ENCODE measurements around the gene KRT76. TPM values are rescaled to one million over a fixed set of nuclear protein-coding genes. Genes with fewer than 3 reads are reported as not detected.
"Not testable (repeated sequence)": the region's sequence is repeated elsewhere in the genome, so short reads cannot be mapped to it uniquely, and the experiment has no call there.

The KRT76 gene
- total RNA-seq, 1 experiment from 2014 or later, result not detected

- Histone ChIP-seq H3T11ph (ENCODE audit: low read length) (no peak overlapping the region), H3K27ac (ENCODE audit: insufficient read length, low read depth, low read length) (no peak overlapping the region), H4K20me1 (ENCODE audit: control insufficient read depth, insufficient read depth, insufficient read length) (no peaks in the 10 kb centered on the region), H3K79me1 (ENCODE audit: insufficient read depth, low read depth, low read length, poor library complexity, severe bottlenecking) (no peaks in the 10 kb centered on the region), H3K4ac (ENCODE audit: low read depth, low read length) (no peak overlapping the region), H3K9ac (ENCODE audit: extremely low read depth, insufficient read length, low read length) (no peak overlapping the region), H4K5ac (ENCODE audit: insufficient read length, low read depth, low read length) (no peak overlapping the region), H2AFZ (ENCODE audit: low read length) (no peak overlapping the region), H3K18ac (ENCODE audit: insufficient read length, low read depth, low read length) (no peak overlapping the region), H2BK12ac (ENCODE audit: insufficient read length, low read depth, low read length) (no peak overlapping the region), H2BK120ac (ENCODE audit: low read depth, low read length, poor library complexity, severe bottlenecking) (no peak overlapping the region), H2BK5ac (ENCODE audit: insufficient read length, low read length) (no peak overlapping the region), H3K56ac (ENCODE audit: insufficient read length, low read depth, low read length) (no peak overlapping the region), H2AK5ac (ENCODE audit: insufficient read length, low read length) (no peak overlapping the region), H2BK20ac (ENCODE audit: low read depth, low read length, poor library complexity, severe bottlenecking) (no peak overlapping the region), H3K9me3 (ENCODE audit: control insufficient read depth, low read depth, low read length) (no peaks in the 10 kb centered on the region), H3K23me2 (ENCODE audit: insufficient read length, low read depth, low read length, poor library complexity, severe bottlenecking) (no peaks in the 10 kb centered on the region), H3K14ac (ENCODE audit: insufficient read depth, low read length) (no peak overlapping the region), H3K4me2 (ENCODE audit: insufficient read depth, insufficient read length, low read length) (no peak overlapping the region), H3K4me1 (ENCODE audit: insufficient read depth, low read length) (no peaks in the 10 kb centered on the region), H3K23ac (ENCODE audit: insufficient read length, low read depth, low read length) (no peak overlapping the region), H3K79me2 (ENCODE audit: insufficient read depth, low read length) (no peaks in the 10 kb centered on the region), H4K91ac (ENCODE audit: insufficient read length, low read depth, low read length) (no peak overlapping the region), H2BK15ac (ENCODE audit: low read depth, low read length) (no peak overlapping the region), H3K27me3 (ENCODE audit: insufficient read depth, low read length) (no peaks in the 10 kb centered on the region), H4K8ac (replicated peaks; ENCODE audit: insufficient read length, low read depth, low read length) (no peak overlapping the region)
- no peak for TF ChIP-seq CTCF (conservative IDR thresholded peaks at IDR 0.05)
- Mint-ChIP-seq H3K4me1 (no peaks in the 10 kb centered on the region), H3K27ac (no peak overlapping the region), H3K9me3 (no peaks in the 10 kb centered on the region), H3K36me3 (ENCODE audit: insufficient read depth in 1 of 3, low read depth in 3 of 3) (no peaks in the 10 kb centered on the region), H3K4me3 (no peak overlapping the region), H3K27me3 (ENCODE audit: low read depth) (peaks cover 55% of the 10 kb centered on the region)
- no peak for DNase-seq
Observed at GRCh38 chr12:52751795-52752194, 25.4 kb downstream of the KRT76 start.

- H3K27me3 Mint-ChIP-seq (ENCODE audit: low read depth), result peaks cover 67% of the 10 kb centered on the region
- H3K79me2 ChIP-seq (ENCODE audit: insufficient read depth, low read length); H3K36me3 Mint-ChIP-seq (ENCODE audit: insufficient read depth in 1 of 3, low read depth in 3 of 3); H3K9ac ChIP-seq (ENCODE audit: extremely low read depth, insufficient read length, low read length); H2BK20ac ChIP-seq (ENCODE audit: low read depth, low read length, poor library complexity, severe bottlenecking); H2AK5ac ChIP-seq (ENCODE audit: insufficient read length, low read length); H4K91ac ChIP-seq (ENCODE audit: insufficient read length, low read depth, low read length); H3K79me1 ChIP-seq (ENCODE audit: insufficient read depth, low read depth, low read length, poor library complexity, severe bottlenecking); H2BK12ac ChIP-seq (ENCODE audit: insufficient read length, low read depth, low read length); H3K9me3 ChIP-seq (ENCODE audit: control insufficient read depth, low read depth, low read length); H3K4me1 ChIP-seq (ENCODE audit: insufficient read depth, low read length); H4K8ac ChIP-seq (replicated peaks; ENCODE audit: insufficient read length, low read depth, low read length); H3K18ac ChIP-seq (ENCODE audit: insufficient read length, low read depth, low read length); H3T11ph ChIP-seq (ENCODE audit: low read length); DNase-seq; H2BK5ac ChIP-seq (ENCODE audit: insufficient read length, low read length); H3K4ac ChIP-seq (ENCODE audit: low read depth, low read length); H2BK120ac ChIP-seq (ENCODE audit: low read depth, low read length, poor library complexity, severe bottlenecking); H3K4me1 Mint-ChIP-seq; H3K14ac ChIP-seq (ENCODE audit: insufficient read depth, low read length); H3K27ac Mint-ChIP-seq; H3K56ac ChIP-seq (ENCODE audit: insufficient read length, low read depth, low read length); H3K27me3 ChIP-seq (ENCODE audit: insufficient read depth, low read length); H2BK15ac ChIP-seq (ENCODE audit: low read depth, low read length); H3K9me3 Mint-ChIP-seq; H4K20me1 ChIP-seq (ENCODE audit: control insufficient read depth, insufficient read depth, insufficient read length); H3K4me2 ChIP-seq (ENCODE audit: insufficient read depth, insufficient read length, low read length); H3K23me2 ChIP-seq (ENCODE audit: insufficient read length, low read depth, low read length, poor library complexity, severe bottlenecking); H3K23ac ChIP-seq (ENCODE audit: insufficient read length, low read depth, low read length); H2AFZ ChIP-seq (ENCODE audit: low read length); H3K4me3 Mint-ChIP-seq; H3K27ac ChIP-seq (ENCODE audit: insufficient read length, low read depth, low read length); H4K5ac ChIP-seq (ENCODE audit: insufficient read length, low read depth, low read length): not testable (repeated sequence)
- no CpG with 5 or more reads among the region's 3 CpGs for WGBS (ENCODE audit: extremely low coverage, insufficient read length, low lambda C conversion rate)
Observed at GRCh38 chr12:52750532-52750931, 26.6 kb downstream of the KRT76 start.

Data from H9 (cell line).